ENCODE measurements around the gene HSD11B1L.
"Not testable (repeated sequence)": the region's sequence is repeated elsewhere in the genome, so short reads cannot be mapped to it uniquely, and the experiment has no call there.

Gene HSD11B1L

DNA sequence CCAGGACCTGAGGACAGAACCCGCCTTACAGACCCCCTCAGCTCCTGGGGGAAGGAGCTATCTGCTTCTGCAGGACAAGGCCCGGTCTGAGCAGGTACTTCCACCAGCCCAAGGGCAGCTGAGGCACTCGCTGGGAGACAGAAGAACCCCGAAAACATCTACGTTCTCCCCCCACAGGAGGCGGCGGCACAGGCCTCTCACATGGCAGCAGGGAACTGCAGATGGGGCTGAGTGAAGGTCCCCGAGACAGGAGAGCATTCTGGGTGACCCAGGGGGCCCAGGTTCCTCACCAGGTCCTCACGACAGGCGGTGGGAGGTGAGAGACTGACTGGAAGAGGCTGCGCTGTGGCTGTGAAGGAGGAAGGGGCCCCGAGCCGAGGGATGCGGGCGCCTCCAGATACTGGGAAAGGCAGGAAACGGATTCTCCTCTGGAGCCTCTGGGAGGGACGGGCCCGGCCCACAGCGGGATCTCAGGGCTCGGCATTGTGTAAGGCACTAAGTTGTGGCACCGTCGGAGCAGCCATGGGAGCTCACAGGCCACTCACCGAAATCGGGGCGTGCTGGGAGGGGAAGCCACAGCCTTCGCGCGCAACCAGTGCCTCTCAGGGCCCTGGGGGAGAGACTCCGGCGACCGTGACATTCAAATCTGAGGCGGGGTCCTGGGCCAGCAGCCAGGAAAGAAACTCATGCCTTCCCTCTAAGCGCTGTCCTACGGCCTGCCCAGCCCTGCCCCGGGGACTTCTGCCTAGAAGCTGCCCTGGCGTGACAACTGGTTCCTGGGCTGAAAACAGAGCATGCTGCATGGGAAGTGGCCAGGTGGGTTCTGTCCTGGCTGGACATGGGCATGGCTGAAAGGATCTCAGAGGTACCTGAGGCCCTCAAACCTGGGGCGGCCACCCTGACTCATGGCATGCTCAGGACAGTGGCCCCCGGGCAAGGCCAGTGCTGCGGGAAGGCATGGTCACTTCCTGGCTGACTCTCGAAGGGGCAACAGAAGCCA is 23.3 kb downstream of the HSD11B1L start:
- no peak for DNase-seq

DNA sequence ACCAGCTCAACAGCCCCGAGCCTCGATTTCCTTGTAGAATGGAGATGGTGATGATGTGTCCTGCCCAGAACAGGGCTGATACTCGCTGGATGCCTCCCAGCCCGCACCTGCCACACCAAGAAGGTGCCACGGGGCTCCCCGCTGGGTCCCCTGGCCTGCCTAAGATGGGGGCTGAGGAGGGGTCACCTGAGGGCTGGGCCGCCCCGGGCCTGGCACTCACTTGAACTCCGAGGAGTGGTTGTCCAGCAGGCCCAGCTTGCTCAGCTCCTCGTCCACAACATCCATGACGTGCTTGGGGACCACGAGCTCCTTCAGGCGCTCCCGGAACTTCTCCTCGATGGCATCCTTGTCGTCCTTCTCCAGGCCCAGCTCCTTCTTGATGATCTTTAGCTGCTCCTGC is 24.7 kb downstream of the HSD11B1L start:
- no peak for DNase-seq

DNA sequence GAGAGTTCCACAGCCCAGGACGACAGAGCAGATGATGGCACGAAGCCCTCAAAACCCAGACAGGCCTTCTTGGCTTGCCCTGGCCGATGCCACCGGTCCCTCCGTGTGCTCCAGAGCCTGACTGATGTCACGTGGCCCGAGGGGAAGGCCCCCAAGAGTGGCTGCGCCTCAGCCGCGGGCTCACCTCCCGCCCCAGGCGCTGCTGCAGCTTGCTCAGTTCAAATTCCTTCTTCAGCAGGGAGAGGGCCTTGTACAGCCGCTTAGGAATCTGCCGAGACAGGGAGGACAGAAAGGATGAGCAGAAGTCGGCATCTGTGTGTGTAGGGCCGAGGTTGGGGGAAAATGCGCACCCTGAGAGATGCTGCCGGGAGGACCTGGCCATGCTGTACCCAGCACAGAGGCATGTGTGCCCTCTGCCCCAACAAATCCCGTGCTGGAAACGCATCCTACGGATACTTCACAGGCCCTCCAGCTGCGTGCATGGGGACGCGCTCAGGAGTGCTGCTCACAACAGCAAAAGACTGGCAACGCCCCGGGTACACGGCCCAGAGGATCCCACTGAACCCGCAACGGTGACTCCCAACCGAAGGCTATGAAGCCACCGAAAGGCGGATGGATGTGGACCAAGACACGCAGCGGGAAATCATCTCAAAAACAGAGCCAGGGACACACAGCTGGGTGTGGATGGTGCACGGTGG is 26.2 kb downstream of the HSD11B1L start:
- no peak for DNase-seq

DNA sequence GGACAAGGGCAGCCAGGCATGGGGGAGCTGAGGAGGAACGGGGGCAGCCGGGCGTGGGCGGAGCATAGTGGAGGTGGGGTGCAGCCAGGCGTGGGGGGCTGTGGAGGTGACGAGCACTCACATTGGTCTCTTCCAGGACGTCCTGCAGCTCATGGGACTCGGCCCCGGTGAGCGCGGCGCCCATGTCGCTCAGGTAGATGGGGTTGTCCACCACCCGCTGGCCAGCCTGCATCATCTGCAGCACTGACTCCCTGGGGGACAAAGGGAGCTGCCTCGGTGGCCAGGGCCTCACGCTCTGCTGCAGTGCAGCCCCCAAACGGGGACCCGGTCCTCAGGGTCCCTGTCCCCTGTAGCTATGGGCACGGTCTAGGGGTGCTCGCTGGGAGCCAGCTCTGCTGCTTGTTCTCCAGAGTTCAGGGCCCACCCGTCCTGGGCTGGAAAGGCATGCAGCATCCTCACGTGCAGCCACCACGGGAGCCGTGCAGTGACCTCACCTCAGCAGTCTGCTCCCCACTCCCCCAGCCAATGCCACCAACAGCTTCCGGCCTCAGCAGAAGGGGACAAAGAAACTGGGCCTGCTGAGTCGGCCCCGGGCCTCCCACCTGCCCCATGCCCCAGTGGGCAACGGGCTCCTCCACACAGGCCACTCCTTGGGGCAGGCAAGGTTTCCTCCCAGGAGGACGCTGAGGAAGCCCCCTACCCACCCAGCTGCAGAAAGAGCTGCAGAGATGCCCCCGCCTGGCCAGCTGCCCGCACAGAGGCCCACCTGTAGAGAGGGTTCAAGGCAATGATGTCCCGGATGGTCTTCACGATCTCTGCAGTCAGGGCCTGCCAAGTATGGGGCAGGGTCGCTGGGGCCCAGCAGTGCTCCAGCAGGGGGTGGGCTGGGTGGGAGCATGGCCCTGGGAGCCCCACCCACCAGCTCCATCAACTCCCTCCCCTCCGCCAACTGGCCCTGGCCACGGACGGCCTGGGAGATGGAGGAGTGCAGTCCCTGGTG is 27.0 kb downstream of the HSD11B1L start:
- no peak for DNase-seq

DNA sequence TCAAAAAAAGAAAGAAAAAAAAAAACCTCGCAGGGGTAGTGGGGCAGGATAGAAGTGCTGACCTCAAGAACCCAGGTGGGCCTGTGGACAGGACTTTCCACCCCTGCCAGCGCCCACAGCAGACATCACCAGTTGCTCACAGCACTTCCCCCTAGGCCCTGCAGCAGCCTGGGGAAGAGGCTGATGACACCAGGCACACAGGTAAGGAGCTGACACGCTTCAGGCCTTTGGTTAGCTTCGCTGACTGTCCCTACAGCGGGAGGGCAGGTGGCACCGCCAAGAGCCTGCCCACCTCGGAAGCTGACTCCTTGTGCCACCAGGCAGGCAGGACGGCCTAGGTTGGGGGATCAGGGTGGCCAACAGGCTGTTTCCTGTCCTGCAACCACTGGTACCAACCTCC is 30.2 kb downstream of the HSD11B1L start:
- no peak for DNase-seq

DNA sequence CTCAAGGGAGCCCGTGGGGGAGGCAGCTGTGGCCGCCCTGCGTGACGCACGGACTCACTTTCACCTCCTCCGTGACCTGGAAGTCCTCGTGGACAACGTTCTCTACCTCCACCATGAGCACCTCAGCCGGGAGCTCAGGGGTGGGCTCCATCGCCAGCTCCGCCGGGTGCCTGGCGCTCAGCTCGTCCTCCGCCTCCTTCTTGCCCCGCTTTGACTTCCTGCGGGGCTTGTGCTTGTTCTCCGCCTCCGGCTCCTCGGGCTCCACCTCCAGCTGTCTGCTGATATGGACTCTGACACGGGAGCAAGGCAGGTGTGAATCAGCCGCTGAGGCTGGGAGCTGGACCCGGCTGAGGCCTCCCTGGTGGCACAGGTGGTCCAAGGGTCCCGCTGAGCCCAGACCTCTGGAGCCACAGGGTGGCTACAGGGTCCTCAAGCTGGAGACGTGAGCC is 30.9 kb downstream of the HSD11B1L start:
- DNase-seq: no peak

DNA sequence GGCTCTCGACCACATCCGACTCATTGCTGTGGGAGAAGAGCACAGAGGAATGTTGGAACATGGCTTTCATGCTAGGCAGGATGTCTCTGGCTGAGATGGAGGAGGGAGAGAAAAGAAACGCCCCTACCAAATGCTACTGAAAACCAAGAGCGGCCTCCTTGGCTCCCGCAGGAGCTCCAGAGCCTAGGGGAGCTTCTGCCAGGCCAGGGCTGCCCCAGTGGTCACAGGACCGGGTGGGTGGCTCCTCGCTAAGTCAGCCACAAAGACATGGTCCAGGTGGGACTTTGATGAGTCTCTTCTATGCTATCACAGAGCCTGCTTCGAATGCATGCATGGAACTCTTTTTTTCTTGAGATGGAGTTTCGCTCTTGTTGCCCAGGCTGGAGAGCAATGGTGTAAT is 32.4 kb downstream of the HSD11B1L start:
- DNase-seq: no peak

DNA sequence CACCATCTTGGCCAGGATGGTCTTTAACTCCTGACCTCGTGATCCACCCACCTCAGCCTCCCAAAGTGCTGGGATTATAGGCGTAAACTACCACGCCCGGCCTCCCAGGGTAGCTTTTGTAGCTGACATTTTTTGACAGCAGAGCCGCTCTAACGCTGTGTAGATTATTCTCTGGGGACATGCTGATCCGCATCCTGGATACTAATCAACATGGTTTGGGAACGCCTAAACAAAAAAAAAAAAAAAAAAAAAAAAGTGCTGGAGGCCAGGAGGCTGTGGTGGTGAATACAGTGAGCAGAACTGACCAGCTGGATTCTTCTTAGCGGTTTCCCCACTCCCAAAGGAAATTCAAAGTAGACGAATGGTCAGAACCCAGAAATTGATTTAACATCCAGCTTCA is 34.0 kb downstream of the HSD11B1L start:
- no peak for DNase-seq

DNA sequence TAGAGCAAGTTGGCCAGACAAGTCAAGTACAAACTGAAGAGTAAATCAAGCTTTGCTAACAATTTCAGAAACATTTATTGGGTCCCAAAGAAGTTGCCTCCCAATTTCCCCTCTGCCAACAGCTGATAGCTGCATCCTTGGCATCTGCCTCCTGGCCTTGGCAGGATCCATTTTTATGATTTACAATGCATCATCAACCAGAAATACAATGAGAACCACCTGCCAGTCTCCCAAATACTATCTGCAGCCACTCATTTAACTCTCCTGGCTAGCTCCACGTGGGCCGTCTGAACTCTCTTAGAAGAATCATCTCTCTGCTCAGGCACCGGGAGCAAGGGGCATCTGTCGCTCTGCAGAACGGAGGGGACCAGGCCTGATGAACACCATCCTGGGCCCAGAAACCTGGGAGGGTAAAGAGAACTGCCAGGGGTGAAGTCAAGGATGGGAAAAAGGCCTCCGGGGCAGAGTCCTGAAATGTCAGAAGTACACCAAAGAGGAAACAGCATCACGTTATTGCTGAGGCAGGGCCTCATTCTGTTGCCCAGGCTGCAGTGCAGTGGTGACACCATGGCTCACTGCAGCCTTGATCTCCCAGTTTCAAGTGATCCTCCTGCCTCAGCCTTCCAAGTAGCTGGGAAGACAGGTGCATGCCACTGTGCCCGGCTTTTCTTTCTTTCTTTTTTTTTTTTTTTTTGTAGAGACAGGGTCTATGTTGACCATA is 36.5 kb downstream of the HSD11B1L start:
- DNase-seq: no peak

DNA sequence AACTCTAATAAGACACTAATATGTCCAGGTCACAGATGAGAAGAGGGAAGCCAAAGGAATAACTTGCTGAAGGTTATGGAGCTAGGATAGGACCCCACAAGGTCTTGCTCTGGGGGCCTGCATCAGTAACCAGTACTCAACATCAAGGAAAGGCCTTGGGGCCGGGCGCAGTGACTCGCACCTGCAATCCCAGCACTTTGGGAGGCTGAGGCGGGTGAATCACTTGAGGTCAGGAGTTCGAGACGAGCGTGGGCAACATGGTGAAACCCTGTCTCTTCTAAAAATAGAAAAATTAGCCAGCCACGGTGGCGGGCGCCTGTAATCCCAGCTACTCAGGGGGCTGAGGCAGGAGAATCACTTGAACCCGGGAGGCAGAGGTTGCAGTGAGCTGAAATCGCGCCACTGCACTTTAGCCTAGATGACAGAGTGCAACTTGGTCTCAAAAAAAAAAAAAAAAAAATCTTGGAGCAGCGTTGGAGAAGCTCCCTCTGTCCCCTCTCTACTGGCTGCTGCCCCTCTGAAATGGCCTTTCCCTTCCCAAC is 37.3 kb downstream of the HSD11B1L start:
- DNase-seq: no peak

DNA sequence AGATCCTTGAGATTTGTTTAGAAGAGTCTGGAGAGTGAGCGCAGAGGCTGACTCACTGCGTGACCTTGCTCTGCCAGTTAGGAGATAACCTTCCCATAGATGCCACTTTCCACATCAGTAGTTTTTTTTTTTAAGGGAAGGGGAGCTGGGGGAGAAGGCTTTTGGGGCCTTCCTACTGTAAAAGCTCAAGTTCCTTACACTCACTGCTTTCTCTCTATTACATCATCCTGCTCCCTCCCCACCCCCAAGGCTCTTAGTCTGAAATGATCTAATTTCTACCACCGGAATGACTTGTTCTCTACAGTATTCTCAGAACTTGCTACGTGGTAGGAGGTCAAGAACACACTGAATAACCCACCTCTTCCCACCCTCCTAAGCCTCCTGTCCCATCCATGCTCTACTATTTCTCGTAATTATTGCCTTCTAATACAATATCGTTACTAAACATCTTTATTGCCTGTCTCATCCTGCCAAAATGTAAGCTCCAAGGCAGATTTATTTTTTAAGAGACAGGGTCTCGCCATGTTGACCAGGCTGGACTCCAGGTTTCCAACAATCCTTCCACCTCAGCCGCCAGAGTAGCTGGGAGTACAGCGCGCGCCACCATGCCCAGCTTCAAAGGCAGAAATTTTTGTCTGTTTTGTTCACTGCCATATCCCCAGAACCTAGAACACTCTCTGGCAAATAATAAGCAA is 37.9 kb downstream of the HSD11B1L start:
- DNase-seq: no peak

DNA sequence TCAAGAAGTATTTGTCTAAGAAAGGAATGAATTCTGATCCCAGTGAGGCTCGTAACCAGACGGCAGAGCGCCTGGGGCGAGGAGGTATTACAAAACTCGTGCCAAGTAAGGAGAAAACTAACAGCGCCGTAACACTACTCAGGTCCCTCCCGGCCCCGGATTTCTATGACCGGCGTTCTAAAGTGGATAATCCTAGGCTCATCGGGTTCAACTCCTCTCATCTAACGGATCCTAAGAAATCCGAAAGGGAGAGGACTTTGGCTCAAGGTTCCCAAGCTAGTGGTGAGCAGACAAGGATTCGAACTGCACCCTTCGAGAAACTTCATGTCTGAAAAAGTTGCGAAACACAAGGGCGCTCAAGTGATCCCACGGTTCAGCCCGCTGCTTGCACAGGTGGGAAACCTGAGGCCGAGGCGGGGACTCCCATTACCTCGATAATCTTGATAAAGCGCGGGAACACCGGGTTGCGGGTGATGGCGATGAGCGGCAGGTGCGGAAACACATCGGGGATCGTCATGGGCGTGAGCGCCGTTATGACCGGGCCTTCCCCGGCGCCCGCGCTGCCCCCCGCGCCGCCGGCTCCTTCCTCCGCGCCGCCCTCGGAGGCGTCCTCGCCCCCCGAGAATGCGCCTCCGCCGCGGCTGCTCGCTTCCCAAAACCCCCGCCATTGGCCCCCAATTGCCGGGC is 38.6 kb downstream of the HSD11B1L start:
- DNase-seq: no peak

DNA sequence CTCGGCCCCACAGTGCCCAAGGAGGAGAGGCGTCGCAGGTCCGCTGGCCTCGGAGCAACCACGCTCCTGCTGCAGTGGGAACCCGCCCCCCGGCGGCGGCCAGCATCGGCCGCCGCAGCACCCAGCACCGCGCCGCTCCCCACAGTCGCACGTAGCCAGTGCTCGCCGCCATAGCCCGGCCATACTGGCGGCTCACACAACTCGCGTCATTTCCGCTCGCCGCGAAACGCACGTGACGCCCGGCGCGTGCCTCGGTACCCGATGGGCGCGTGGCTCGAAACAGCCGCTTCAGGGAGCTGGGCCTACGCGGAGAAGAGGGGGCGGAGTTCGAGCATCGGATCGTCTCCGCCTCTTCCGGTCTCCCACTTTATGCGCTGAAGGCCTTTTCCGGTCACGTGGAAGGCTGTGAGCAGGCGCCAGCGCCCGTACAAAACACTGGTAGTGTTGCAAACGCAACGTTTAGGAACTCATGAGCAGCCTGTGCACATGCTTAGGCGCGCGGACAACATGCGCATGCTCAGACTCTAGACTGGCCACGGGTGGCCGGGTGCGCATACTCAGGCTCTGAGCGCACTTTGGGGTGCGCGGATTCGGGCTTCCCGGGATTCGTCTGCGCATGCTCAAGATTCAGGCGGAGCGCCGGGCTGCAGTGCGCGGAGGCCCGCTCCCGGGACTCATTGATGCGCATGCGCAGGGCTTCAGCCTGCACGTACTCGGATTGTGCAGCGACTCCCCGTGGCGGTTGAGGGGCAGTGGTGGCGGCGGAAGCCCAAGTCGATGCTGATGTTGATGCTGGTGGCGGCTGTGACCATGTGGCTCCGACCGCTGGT is 39.3 kb downstream of the HSD11B1L start, which contains the start of the genes CATSPERD and LONP1:
Gene CATSPERD, plus strand, starts transcription at position 677 of the 830 bp plus-strand sequence. Its CDS starts 101 bp downstream, at position 778.
Gene LONP1, minus strand, starts transcription at position 186 of the 830 bp plus-strand sequence. Its CDS starts 14 bp downstream, at position 172.
- peak; percentile 97 for DNase-seq

DNA sequence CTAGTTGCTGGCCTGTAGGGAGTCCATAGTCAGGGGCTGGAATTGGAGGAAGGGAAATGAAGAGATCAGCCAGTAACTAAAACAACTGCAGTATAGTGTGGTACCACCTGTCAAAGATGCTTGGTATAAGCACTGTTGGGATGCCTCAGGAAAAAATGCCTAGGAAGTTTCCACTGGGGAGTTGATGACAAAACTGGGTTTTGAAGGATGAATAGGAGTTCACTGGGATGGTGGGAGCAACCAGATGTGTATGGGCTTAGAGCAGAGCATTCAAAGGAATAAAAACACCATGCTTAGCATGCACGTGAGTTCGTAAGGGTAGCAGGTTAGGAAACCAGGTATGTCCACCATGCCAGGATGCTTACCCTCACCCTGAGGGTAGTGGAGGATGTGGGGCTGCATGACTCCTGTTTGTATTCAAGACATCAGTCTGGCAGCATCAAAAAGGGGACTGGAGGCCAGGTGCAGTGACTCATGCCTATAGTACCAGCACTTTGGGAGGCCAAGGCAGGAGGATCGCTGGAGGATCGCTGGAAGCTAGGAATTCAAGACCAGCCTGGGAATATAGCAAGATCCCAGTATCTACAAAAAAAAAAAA is 46.7 kb downstream of the HSD11B1L start:
- no peak for DNase-seq

DNA sequence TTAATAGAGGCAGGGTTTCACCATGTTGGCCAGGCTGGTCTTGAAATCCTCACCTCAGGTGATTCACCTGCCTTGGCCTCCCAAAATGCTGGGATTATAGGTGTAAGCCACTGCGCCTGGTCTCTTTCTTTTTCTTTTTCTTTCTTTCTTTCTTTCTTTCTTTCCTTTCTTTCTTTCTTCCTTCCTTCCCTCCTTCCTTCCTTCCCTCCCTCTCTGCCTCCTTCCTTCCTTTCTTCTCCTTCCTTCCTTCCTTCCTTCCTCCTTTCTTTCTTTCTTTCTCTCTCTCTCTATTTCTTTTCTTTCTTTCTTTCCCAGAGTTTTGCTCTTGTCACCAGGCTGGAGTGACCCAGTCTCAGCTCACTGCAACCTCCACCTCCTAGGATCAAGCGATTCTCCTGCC is 52.3 kb downstream of the HSD11B1L start:
- DNase-seq: not testable (repeated sequence)
